K562 (cell line): ENCODE measurements around the gene CRCP. TPM values are rescaled to one million over a fixed set of nuclear protein-coding genes. Genes with fewer than 3 reads are reported as not detected.

Experiments used
- BCOR ChIP-seq: fragments of 450-650 bp; IDR thresholded peaks from 2 replicates; pipeline ENCODE4 v1.6.1; 2016
- CBX2 ChIP-seq: fragments of 200-600 bp; sonication (generic); IDR thresholded peaks from one replicate; pipeline ENCODE4 v1.6.1; 2012; ENCODE audit warnings: mild to moderate bottlenecking, low read length, inconsistent platforms; ENCODE audit not compliant: insufficient read depth, poor library complexity, severe bottlenecking
- NCOA4 ChIP-seq: fragments of 450-650 bp; IDR thresholded peaks from 2 replicates; pipeline ENCODE4 v1.6.1; 2018; ENCODE audit warnings: mild to moderate bottlenecking; ENCODE audit not compliant: partially characterized antibody
- RBBP5 ChIP-seq: fragments of 200-600 bp; sonication (generic); IDR thresholded peaks from 2 replicates; pipeline ENCODE4 v1.6.1; 2012; ENCODE audit warnings: borderline replicate concordance, mild to moderate bottlenecking, low read length, control low read depth, inconsistent platforms; ENCODE audit not compliant: insufficient read depth, poor library complexity, severe bottlenecking
- RBM25 ChIP-seq: fragments of 200-400 bp; formaldehyde crosslinking; IDR thresholded peaks from 2 replicates; pipeline ENCODE4 v1.6.1; 2018; ENCODE audit warnings: low read length, low read depth, moderate library complexity; ENCODE audit not compliant: severe bottlenecking
- ZNF121 ChIP-seq: sonication (generic); formaldehyde crosslinking; conservative IDR thresholded peaks from 2 replicates; pipeline ENCODE4 v1.8.0; 2022; ENCODE audit warnings: missing genetic modification reagents
- ZNF253 ChIP-seq: fragments of 250-450 bp; sonication (Bioruptor Pico); conservative IDR thresholded peaks from 2 replicates; pipeline ENCODE4 v1.6.1; 2021; ENCODE audit warnings: mild to moderate bottlenecking
- ZNF384 ChIP-seq: IDR thresholded peaks from 2 replicates; pipeline ENCODE4 v1.6.1; 2012; ENCODE audit warnings: low read depth, low read length, improper control_type of control experiment
- polyA plus RNA-seq, 8 experiments: library from polyadenylated mRNA; depleted of rRNA in 4 of 8; stranded (reverse) in 5 of 8; unstranded in 3 of 8; fragments of >200 nt; fragmentation: Nextera tagmentation in 2 of 8; fragmentation: Illumina TruSeq in 1 of 8; extraction: Ambion mirVana in 2 of 8; extraction: Trizol in 1 of 8; gene quantifications; 2 replicates each; pipeline versions ENCODE4 v1.2.1 to v1.2.3, GENCODE V29; 2011 to 2014; ENCODE audit warnings: inconsistent platforms in 1 of 8, missing spikeins in 1 of 8
- total RNA-seq, 7 experiments: library from RNA; depleted of rRNA in 6 of 7; stranded (reverse); fragments of >200 nt in 6 of 7; fragmentation: Illumina TruSeq in 2 of 7; extraction: Trizol in 2 of 7; gene quantifications; 2 replicates each; pipeline versions ENCODE4 v1.2.1 to v1.2.3, GENCODE V29; 2011 to 2021; ENCODE audit warnings: low replicate concordance in 1 of 7
- TF ChIP-seq, protein P1 (sequence below): fragments of 150-350 bp; conservative IDR thresholded peaks from 2 replicates; pipeline ENCODE4 v1.6.1; 2014; ENCODE audit warnings: low read length
- TF ChIP-seq, protein P2 (sequence below): IDR thresholded peaks from 2 replicates; pipeline ENCODE4 v1.6.1; 2011; ENCODE audit not compliant: insufficient read length; ENCODE audit errors: extremely low read depth
- TF ChIP-seq, protein P3 (sequence below): fragments of 250-450 bp; sonication (Bioruptor Pico); IDR thresholded peaks from 2 replicates; pipeline ENCODE4 v1.5.0; 2020; ENCODE audit warnings: mild to moderate bottlenecking, borderline replicate concordance

Gene CRCP
- total and polyA plus RNA-seq, 9 of the 15 experiments (the other 6 are each of a cell fraction or from before 2014, with no cell fraction given) = 22.1 to 58.3 (median 43.4) TPM

DNA sequence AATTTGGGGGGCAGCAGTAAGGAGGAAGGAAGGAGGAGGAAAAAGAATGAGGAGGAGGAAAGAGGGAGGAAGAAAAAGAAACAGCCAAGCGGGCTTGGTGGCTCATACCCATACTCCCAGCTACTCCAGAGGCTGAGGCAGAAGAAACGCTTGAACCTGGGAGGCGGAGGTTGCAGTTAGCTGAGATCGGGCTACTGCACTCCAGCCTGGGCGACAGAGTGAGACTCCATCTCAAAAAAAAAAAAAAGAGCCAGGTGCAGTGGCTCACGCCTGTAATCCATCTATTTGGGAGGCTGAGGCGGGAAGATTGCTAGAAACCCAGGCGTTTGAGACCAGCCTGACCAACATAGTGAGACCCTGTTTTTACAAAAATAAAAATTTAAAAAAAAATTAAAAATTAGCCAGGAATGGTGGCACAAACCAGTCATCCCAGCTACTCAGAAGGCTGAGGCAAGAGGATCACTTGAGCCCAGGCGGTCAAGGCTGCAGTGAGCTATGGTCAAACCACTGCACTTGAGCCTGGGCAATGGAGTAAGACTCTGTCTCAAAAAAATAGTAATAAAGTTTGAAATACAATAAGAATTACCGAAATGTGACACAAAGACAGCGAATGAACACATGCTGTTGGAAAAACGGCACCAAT lies 14.1 kb upstream of the CRCP start (continued):
- TF ChIP-seq CBX2 (no peak), NCOA4 (no peak), ZNF121 (peak; percentile 33), ZNF384 (peak; percentile 47; the same call in 1 of the 2 replicates), ZNF253 (no peak), RBM25 (peak; percentile 23), BCOR (peak; percentile 41; the same call in 1 of the 2 replicates), RBBP5 (no peak)
- TF ChIP-seq, protein P1, sequence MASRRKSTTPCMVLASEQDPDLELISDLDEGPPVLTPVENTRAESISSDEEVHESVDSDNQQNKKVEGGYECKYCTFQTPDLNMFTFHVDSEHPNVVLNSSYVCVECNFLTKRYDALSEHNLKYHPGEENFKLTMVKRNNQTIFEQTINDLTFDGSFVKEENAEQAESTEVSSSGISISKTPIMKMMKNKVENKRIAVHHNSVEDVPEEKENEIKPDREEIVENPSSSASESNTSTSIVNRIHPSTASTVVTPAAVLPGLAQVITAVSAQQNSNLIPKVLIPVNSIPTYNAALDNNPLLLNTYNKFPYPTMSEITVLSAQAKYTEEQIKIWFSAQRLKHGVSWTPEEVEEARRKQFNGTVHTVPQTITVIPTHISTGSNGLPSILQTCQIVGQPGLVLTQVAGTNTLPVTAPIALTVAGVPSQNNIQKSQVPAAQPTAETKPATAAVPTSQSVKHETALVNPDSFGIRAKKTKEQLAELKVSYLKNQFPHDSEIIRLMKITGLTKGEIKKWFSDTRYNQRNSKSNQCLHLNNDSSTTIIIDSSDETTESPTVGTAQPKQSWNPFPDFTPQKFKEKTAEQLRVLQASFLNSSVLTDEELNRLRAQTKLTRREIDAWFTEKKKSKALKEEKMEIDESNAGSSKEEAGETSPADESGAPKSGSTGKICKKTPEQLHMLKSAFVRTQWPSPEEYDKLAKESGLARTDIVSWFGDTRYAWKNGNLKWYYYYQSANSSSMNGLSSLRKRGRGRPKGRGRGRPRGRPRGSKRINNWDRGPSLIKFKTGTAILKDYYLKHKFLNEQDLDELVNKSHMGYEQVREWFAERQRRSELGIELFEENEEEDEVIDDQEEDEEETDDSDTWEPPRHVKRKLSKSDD = 0 out of 2 replicates have a peak, but pooled peaks have one; percentile 25
- TF ChIP-seq, protein P2, sequence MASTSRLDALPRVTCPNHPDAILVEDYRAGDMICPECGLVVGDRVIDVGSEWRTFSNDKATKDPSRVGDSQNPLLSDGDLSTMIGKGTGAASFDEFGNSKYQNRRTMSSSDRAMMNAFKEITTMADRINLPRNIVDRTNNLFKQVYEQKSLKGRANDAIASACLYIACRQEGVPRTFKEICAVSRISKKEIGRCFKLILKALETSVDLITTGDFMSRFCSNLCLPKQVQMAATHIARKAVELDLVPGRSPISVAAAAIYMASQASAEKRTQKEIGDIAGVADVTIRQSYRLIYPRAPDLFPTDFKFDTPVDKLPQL = no peak
- TF ChIP-seq, protein P3, sequence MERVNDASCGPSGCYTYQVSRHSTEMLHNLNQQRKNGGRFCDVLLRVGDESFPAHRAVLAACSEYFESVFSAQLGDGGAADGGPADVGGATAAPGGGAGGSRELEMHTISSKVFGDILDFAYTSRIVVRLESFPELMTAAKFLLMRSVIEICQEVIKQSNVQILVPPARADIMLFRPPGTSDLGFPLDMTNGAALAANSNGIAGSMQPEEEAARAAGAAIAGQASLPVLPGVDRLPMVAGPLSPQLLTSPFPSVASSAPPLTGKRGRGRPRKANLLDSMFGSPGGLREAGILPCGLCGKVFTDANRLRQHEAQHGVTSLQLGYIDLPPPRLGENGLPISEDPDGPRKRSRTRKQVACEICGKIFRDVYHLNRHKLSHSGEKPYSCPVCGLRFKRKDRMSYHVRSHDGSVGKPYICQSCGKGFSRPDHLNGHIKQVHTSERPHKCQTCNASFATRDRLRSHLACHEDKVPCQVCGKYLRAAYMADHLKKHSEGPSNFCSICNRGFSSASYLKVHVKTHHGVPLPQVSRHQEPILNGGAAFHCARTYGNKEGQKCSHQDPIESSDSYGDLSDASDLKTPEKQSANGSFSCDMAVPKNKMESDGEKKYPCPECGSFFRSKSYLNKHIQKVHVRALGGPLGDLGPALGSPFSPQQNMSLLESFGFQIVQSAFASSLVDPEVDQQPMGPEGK = no peak
